Natural killer cell treated with Interleukin-12 subunit alpha and Interleukin-12 subunit beta and Interleukin-15 and Interleukin-18, amount 100 ng/mL, for 72 hours (primary cell): ENCODE results near the gene UBE2J1. TPM values are rescaled to one million over a fixed set of nuclear protein-coding genes. Genes with fewer than 3 reads are reported as not detected.
A peak's percentile ranks its signal among the peaks of the same experiment; 100 is the strongest.
"Not testable (repeated sequence)": the region's sequence is repeated elsewhere in the genome, so short reads cannot be mapped to it uniquely, and the experiment has no call there.

Experiments
- ATAC-seq, 2 donors: fragments of 150-1000 bp; cut with Tn5 transposase in 1 of 2; sonication (Bioruptor Pico), chemical (Tn5 transposase) in 1 of 2; 2 replicates each; pipeline ENCODE4 v1.10.0; 2021
- DNase-seq: peaks from one replicate; pipeline ENCODE4 v3.0.0; 2022; ENCODE audit warnings: low spot score
- H3K27ac Mint-ChIP-seq, 2 donors: 1 replicate in 1 of 2; 2 replicates in 1 of 2; pipeline ENCODE4 v1.8.0; 2022; ENCODE audit warnings: mixed read lengths in 2 of 2, mild to moderate bottlenecking in 1 of 2, moderate library complexity in 1 of 2
- H3K27me3 Mint-ChIP-seq, 2 donors: 1 replicate in 1 of 2; 2 replicates in 1 of 2; pipeline ENCODE4 v1.8.0; 2022; ENCODE audit warnings: mixed read lengths in 2 of 2
- H3K36me3 Mint-ChIP-seq: one replicate; pipeline ENCODE4 v1.8.0; 2022; ENCODE audit warnings: mixed read lengths
- H3K4me1 Mint-ChIP-seq, 2 donors: 1 replicate in 1 of 2; 2 replicates in 1 of 2; pipeline ENCODE4 v1.8.0; 2022; ENCODE audit warnings: low read depth in 2 of 2, mixed read lengths in 2 of 2, mild to moderate bottlenecking in 1 of 2
- H3K4me3 Mint-ChIP-seq: one replicate; pipeline ENCODE4 v1.8.0; 2022; ENCODE audit warnings: mixed read lengths
- H3K9me3 Mint-ChIP-seq: 2 replicates; pipeline ENCODE4 v1.8.0; 2022; ENCODE audit warnings: mixed read lengths
- total RNA-seq, 2 donors: library from RNA; stranded (reverse); gene quantifications; one replicate each; pipeline ENCODE4 v1.2.3, GENCODE V29; 2022

The UBE2J1 gene, protein sequence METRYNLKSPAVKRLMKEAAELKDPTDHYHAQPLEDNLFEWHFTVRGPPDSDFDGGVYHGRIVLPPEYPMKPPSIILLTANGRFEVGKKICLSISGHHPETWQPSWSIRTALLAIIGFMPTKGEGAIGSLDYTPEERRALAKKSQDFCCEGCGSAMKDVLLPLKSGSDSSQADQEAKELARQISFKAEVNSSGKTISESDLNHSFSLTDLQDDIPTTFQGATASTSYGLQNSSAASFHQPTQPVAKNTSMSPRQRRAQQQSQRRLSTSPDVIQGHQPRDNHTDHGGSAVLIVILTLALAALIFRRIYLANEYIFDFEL
- 10 to 100 TPM; 31.1 to 35.0 TPM for total RNA-seq

DNA sequence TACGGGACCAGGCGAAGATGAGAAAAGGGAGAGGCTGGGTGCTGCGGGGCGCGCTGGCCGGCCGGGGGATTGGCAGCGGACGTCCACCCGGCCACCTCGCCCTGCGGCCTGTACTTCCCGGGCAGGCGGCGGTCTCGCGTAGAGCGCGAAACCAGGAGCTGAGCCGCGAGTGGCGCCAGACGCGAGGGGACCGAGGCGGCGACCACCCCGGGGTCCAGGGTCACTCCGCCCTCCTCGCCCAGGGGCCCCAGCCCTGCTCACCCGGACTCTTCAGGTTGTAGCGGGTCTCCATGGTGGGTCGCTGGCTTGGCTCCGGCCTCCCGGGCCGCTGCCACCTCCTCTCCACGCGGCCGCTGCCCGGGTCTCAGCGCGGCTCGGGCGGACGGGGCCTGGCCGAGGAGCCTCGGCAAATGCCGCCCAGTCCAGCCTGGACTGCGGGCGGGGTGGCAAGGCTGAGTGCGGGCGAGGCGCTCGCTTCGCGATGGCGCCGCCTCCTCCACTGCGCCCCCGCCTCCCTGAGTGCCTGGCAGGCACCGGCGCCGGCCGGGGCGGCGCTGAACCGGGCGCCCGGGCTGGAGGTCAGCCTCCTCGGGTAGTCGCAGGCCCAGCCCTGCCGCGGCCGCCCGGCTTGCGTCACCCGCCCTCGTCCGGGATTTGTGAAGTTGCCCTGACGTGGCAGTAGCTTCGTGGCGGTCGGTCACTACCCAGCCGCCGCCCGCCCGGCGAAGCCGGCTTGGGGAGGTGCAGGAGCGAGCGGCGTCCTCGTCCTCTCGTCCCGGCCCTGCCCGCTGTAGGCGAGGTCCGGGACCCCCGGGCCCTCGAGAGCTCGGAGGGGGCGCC, at the start of gene UBE2J1:
Gene UBE2J1 (minus strand): TSS at position 445 of the 840 bp plus-strand sequence. CDS start 153 bp downstream, at position 292.
- ATAC-seq, result peak; percentile 96 to 97
- no peaks in the 10 kb centered on the region for H3K27me3 Mint-ChIP-seq
- H3K27ac Mint-ChIP-seq, result peak within 1 kb of the TSS; percentile 95 to 96

DNA sequence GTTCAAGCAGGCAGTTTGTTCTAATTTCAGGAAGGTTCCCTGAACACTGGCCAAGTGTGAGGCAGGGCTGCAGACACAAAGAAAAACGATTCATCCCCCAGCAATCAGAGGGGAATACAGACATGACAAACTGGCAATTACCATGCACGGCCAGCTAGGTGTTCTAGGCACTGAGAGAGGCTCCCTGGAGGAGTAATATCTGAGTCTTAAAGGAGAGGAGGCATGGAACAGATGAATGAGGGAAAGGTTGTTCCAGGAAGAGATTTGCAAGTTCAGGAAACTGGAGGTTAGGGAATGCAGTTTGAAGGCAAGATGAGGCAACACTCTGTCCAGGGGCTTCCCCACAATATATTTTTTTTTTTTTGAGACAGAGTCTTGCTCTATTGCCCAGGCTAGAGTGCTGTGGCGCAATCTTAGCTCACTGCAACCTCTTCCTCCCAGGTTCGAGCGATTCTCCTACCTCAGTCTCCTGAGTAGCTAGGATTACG, 48.4 kb upstream of the UBE2J1 start:
- DNase-seq, result no peak

More for the DNA sequence above, at the start of gene UBE2J1:
- no peaks in the 10 kb centered on the region for H3K9me3 Mint-ChIP-seq
- DNase-seq, result peak; percentile 96
- H3K4me3 Mint-ChIP-seq, result peak within 1 kb of the TSS; percentile 99
- peaks cover 54 to 63% of the 10 kb centered on the region in 2 donors for H3K4me1 Mint-ChIP-seq
- H3K36me3 Mint-ChIP-seq, result peaks cover 6% of the 10 kb centered on the region

DNA sequence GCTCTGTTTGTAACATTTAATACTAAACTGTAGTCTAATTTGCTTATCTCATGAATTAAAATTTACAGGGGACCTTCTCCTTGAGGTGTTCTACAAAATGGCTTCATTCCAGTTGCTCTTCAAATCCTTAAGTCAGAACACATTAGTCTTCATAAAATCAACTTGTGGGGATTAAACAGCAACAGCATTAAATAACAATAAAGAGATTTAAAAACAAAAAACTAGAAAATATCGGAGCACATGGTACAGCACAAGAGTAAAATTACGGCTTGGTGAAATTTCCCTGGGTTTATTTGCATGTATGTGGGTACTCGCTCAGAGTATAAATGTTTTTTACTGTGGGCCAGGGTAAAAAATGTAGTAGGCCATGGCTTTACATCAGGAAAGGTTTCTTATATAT, 47.5 kb upstream of the UBE2J1 start:
- Mint-ChIP-seq H3K4me3 (no peak overlapping the region), H3K36me3 (no peaks in the 10 kb centered on the region), H3K27me3 (peaks cover 11% of the 10 kb centered on the region in 2 donors), H3K4me1 (peaks cover 9 to 10% of the 10 kb centered on the region in 2 donors), H3K27ac (no peak overlapping the region), H3K9me3 (no peaks in the 10 kb centered on the region)
- DNase-seq (no peak), ATAC-seq (no peak)

More for the DNA sequence above, 48.4 kb upstream of the UBE2J1 start:
- peaks cover 9 to 18% of the 10 kb centered on the region in 2 donors for H3K4me1 Mint-ChIP-seq
- no peak overlapping the region for H3K4me3 Mint-ChIP-seq
- no peak overlapping the region for H3K27ac Mint-ChIP-seq
- peaks cover 13 to 19% of the 10 kb centered on the region in 2 donors for H3K27me3 Mint-ChIP-seq
- H3K9me3 Mint-ChIP-seq, result no peaks in the 10 kb centered on the region
- H3K36me3 Mint-ChIP-seq, result no peaks in the 10 kb centered on the region
- ATAC-seq, result peak in 1 of 2 donors; percentile 67

DNA sequence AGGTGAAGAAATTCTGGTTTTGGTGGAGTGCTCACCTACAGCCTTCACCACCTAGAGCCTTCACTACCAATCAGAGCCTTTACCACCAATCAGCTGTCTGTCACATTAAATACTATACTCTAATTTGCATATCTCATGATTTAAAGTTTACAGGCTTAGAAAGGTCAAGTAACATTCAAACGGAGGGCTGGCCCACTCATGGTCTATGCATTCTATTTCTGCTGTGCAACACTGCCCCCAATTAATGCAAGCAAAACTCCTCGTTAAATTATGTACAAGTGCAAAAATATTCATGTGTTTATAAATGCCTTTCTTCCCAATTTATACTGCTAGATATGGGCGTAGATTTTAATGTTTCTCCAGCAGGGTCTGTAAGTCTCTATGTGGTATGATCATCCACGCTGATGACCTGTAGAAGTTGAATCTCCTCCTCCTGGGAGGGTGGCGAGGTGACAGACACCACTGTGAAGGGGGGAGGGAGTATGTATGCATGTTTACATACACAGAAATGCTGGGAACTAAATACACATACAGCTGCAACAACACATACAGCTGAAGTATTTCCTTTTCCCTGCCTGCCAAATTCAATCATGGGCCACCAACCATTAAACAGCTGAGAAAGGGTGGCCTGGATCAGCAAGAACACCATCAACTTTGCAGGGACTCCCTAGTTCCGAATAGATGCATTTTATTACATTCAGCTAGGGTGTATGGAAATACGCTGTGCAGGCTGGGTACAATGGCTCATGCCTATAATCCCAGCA, 46.4 kb upstream of the UBE2J1 start:
- no peaks in the 10 kb centered on the region for H3K9me3 Mint-ChIP-seq
- no peak for ATAC-seq
- peaks cover 9 to 10% of the 10 kb centered on the region in 2 donors for H3K4me1 Mint-ChIP-seq
- H3K27me3 Mint-ChIP-seq, result peaks cover 8 to 10% of the 10 kb centered on the region in 2 donors
- H3K36me3 Mint-ChIP-seq, result no peaks in the 10 kb centered on the region
- H3K27ac Mint-ChIP-seq, result no peak overlapping the region
- DNase-seq, result no peak
- no peak overlapping the region for H3K4me3 Mint-ChIP-seq

DNA sequence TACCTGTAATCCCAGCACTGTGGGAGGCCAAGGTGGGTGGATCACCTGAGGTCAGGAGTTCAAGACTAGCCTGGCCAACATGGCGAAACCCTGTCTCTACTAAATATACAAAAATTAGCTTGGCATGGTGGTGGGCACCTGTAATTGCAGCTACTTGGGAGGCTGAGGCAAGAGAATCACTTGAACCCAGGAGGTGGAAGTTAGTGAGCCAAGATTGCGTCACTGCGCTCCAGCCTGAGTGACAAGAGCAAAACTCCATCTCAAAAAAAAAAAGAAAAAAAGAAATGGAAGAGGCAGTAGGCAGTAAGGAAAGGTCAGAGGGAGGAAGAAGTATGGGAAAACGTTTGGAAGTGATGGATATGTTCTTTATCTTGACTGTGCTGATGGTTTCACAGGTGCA, 45.4 kb upstream of the UBE2J1 start:
- not testable (repeated sequence) for H3K36me3 Mint-ChIP-seq

DNA sequence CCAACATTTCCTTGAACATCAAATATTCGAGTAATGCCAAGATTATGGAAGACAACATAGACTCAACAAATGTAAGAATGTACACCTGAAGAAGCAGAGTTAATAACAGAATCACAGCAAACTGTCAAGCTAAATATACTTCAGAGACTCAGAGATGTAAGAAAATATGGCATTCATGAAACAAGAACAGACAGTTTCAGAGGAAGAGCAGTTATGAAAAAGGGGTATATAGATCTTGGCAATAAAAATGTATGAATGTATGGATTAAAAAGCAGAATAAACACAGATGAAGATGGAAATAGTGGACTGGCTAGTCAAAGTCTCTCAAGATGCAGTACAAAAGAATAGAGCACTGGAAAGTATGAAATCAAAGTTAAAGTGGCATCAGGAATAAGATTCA, 41.1 kb upstream of the UBE2J1 start:
- peaks cover 10% of the 10 kb centered on the region for H3K36me3 Mint-ChIP-seq
- no peaks in the 10 kb centered on the region for H3K4me1 Mint-ChIP-seq
- H3K4me3 Mint-ChIP-seq, result no peak overlapping the region
- H3K27me3 Mint-ChIP-seq, result peaks cover 18 to 35% of the 10 kb centered on the region in 2 donors
- H3K9me3 Mint-ChIP-seq, result no peaks in the 10 kb centered on the region
- DNase-seq (no peak), ATAC-seq (no peak)
- no peak overlapping the region for H3K27ac Mint-ChIP-seq

More for the DNA sequence above, 45.4 kb upstream of the UBE2J1 start:
- not testable (repeated sequence) for ATAC-seq, H3K9me3 Mint-ChIP-seq, DNase-seq, H3K4me3 Mint-ChIP-seq, H3K27ac Mint-ChIP-seq
- Mint-ChIP-seq H3K4me1 (peaks cover 9 to 10% of the 10 kb centered on the region in 2 donors), H3K27me3 (peaks cover 16 to 21% of the 10 kb centered on the region in 2 donors)

DNA sequence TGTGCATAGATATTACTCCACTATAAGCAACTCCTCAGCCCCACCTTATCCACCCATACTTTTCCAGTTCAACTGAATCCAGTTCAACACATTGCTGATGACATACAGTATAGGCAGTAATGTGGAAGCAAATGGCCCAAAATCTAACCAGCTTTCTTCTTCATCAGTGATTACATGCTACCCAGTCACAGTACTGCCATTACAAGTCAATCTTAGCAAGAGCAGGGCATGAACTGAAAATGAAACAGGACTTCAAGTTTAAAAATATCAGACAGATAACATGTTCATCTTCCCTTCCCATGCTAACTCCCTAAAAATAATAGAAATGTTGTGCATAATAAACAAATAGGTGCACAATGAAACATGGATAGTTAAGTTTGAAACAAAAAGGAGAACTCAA, 40.3 kb upstream of the UBE2J1 start:
- peaks cover 10% of the 10 kb centered on the region for H3K36me3 Mint-ChIP-seq
- peaks cover 15 to 35% of the 10 kb centered on the region in 2 donors for H3K27me3 Mint-ChIP-seq
- H3K4me1 Mint-ChIP-seq, result no peaks in the 10 kb centered on the region
- no peak overlapping the region for H3K4me3 Mint-ChIP-seq
- no peak for DNase-seq
- no peak overlapping the region for H3K27ac Mint-ChIP-seq
- no peak for ATAC-seq
- H3K9me3 Mint-ChIP-seq, result no peaks in the 10 kb centered on the region

DNA sequence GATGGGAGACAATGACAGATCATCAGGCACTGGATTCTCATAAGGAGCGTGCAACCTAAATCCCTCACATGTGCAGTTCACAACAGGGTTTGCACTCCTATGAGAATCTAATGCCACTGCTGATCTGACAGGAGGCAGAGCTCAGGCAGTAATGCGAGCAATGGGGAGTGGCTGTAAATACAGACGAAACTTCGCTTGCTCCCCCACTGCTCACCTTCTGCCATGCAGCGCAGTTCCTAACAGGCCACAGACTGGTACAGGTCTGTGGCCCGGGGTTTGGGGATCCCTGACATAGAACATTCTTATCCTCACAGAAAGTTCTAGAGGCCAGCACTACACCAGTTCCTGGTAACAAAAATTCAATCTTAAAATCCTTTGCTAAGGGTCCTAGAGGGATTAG, 36.3 kb upstream of the UBE2J1 start:
- H3K36me3 Mint-ChIP-seq, result peaks cover 10% of the 10 kb centered on the region
- DNase-seq, result no peak
- no peak for ATAC-seq
- peaks cover 0 to 3% of the 10 kb centered on the region in 2 donors for H3K4me1 Mint-ChIP-seq
- no peak overlapping the region for H3K27ac Mint-ChIP-seq
- no peak overlapping the region for H3K4me3 Mint-ChIP-seq
- peaks cover 25 to 35% of the 10 kb centered on the region in 2 donors for H3K27me3 Mint-ChIP-seq
- no peaks in the 10 kb centered on the region for H3K9me3 Mint-ChIP-seq

DNA sequence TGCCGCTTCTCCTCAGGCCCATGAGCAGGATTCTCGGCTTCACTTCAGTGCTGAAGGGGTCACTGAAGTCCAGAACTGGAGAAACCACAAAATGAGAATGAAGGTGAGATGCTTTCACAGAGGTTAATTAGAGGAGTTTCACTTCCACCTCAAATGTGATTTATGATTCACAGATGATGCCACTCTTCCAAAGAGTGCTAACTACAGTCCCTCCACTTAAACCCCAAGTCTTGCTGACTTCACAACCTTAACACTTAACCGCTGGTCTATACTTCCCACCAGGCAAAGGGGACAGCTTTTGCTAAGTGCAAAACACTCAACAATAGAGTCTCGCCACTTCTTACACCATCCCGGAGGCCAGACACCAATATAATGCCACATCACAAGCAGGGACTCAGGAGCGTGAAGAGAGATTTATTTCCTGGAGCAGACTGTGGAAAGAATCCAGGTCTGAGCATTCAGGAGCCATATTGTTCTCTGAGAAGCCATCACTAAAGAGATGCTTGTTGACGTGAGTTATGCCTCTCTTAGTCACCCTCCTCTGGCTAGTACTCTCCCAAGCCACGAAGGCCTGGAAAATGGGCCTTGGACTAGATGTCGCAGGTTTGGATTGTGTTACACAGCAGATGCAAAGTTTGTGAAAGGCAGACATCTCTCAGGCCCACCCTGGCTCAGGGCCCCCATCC, 35.1 kb upstream of the UBE2J1 start:
- no peak for DNase-seq
- H3K4me3 Mint-ChIP-seq, result no peak overlapping the region
- H3K4me1 Mint-ChIP-seq, result peaks cover 0 to 3% of the 10 kb centered on the region in 2 donors
- no peaks in the 10 kb centered on the region for H3K36me3 Mint-ChIP-seq
- H3K9me3 Mint-ChIP-seq, result no peaks in the 10 kb centered on the region
- ATAC-seq, result no peak
- H3K27me3 Mint-ChIP-seq, result peaks cover 17 to 33% of the 10 kb centered on the region in 2 donors
- no peak overlapping the region for H3K27ac Mint-ChIP-seq

DNA sequence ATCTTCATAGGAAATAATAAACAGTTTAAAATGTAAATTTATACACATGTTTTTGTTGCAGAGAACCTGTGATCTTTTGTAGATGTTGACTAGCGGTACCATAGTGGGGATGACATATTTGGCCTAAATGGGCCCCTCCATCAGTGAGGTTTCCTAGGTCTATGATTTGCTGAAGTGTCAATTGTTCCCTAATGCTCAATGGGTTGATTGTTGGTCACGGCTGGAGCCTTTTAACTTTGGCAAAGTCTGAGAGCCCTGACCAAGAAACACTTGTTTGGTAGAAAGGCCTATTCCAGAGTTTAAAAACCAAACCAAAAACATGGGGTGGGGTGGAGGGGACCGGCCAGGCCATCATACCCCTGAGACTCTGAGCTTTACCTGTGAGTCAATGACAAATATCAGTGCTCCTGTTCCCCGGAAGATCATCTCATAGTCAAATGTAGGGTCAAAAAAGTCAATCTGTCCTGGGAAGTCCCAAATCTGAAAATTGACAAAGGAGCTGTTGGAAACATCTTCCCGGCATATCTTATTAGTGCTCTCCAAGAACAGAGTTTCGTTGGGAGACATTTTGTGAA, 34.5 kb upstream of the UBE2J1 start:
- Mint-ChIP-seq H3K4me3 (no peak overlapping the region), H3K27ac (no peak overlapping the region)

DNA sequence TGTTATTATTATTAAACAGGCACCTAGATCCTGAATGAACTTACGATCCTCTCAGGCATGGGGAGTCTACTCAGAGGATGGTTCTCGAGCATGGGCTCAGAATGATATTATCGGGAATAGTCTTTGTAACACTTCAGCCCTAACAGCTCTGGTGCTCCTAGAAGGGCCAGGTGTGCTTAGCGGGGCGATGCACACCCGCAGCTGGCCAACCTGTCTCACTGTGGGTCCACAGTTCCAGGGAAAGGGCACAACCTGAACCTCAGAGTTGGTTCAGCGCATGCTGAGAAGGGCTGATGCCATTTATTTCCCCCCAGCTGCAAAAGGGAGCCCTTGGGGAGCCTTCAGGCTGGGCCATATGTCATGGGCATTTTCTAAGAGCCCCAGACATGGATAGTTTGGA, 33.3 kb upstream of the UBE2J1 start:
- DNase-seq (no peak), ATAC-seq (no peak)
- Mint-ChIP-seq H3K27ac (no peak overlapping the region), H3K4me3 (no peak overlapping the region), H3K27me3 (peaks cover 18 to 39% of the 10 kb centered on the region in 2 donors), H3K4me1 (peaks cover 0 to 3% of the 10 kb centered on the region in 2 donors), H3K36me3 (no peaks in the 10 kb centered on the region), H3K9me3 (no peaks in the 10 kb centered on the region)

More for the DNA sequence above, 34.5 kb upstream of the UBE2J1 start:
- Mint-ChIP-seq H3K9me3 (no peaks in the 10 kb centered on the region), H3K36me3 (no peaks in the 10 kb centered on the region), H3K27me3 (peaks cover 17 to 33% of the 10 kb centered on the region in 2 donors), H3K4me1 (peaks cover 0 to 3% of the 10 kb centered on the region in 2 donors)
- DNase-seq (no peak), ATAC-seq (no peak)

DNA sequence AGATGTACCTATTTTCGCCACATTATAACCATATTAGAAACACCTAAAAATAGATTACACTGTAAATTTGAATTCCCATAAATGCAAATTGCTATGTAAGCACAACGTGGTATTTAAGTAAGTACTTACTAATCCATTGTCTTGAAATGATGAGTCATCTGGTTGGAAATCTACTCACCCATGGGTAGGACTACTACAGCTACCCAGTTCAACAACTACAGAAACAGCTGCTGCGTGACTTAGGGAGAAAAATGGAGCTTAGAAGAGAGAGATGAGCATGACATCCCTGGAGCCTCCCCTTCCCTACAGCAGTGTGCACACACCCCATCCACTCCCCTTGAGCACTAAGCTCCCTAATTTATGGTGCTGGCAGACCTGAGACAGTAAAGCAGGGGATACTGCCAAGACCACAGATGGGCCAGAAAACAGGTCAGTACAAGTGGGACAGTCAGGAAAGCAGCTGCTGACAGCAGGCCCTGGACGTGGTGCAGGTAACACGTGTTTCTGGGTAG, 32.7 kb upstream of the UBE2J1 start:
- peaks cover 0 to 3% of the 10 kb centered on the region in 2 donors for H3K4me1 Mint-ChIP-seq
- H3K9me3 Mint-ChIP-seq, result no peaks in the 10 kb centered on the region
- H3K27me3 Mint-ChIP-seq, result peaks cover 18 to 36% of the 10 kb centered on the region in 2 donors
- no peaks in the 10 kb centered on the region for H3K36me3 Mint-ChIP-seq
- no peak overlapping the region for H3K4me3 Mint-ChIP-seq
- ATAC-seq, result peak in 1 of 2 donors; percentile 13
- no peak for DNase-seq
- no peak overlapping the region for H3K27ac Mint-ChIP-seq
